ENCODE data around the gene EPS8.
"Not testable (repeated sequence)": the region's sequence is repeated elsewhere in the genome, so short reads cannot be mapped to it uniquely, and the experiment has no call there.

The EPS8 gene

GRCh38 chr12:15650399-15651128 lies 138.6 kb downstream of the EPS8 start:
- peak in 1 of 2 experiments; percentile 33 for DNase-seq (ENCODE audit: low read depth in 2 of 2)

DNA sequence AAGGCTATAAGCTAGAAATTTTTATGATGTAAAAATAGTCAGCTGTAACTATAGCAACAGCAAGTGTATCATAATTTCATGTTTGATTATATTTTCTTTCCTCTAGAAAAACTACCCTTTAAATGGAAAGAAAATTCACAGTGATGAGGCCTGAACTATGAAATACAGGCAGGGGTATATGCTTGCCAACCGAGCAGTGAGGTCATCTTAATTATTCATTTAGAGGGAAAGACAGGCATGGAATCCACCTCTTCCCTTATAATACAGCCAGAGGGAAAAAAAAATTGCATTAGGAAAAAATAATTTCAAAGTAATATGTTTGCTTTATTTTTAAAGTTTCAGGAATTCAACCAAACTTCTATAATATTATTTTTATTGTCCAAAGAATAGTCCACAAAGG lies 139.8 kb downstream of the EPS8 start:
- DNase-seq (ENCODE audit: low read depth in 2 of 2), result no peak

- no peak for DNase-seq (ENCODE audit: low read depth in 2 of 2)
Measured at GRCh38 chr12:15648558-15648957, 140.6 kb downstream of the EPS8 start.

DNA sequence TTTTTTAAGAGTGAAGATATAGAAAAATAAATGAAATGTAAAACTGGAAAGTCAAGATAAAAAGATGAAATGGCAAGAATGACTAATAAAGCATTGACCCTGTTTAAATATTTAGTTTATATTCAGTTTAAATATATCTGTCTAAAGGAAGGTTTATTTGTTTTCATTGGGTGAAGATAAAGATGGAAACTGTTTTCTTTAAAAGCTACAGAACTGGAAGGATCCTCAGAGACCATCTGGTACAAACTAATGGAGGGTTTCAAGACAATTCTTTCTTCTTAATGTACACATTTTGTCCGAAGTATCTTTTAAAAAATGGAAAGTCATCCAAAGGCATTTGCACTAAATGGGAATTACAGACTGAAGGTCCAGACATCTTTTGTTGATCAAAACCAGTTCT lies 142.6 kb downstream of the EPS8 start:
- no peak for DNase-seq (ENCODE audit: low read depth in 2 of 2)

GRCh38 chr12:15644700-15645099 lies 144.5 kb downstream of the EPS8 start:
- DNase-seq (ENCODE audit: low read depth in 2 of 2), result no peak

DNA sequence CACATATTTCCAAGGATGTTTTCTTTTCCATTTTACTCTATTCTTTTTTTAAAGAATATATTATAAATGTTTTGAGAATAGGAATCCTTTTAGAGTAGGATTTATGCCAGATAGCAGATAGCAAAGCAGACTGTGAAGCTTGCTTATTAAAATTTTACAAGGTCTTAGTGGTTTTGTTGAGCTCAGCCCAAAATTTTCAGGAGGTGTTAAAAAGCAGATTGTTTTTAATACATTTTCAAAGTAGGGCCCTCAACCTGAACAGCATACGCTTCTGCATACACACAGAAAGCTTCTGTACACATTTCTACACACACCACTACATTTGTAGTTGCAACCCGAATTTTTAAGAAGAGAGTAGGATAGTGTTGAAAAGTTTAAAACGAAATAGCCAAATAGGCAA lies 151.0 kb downstream of the EPS8 start:
- no peak for DNase-seq (ENCODE audit: low read depth in 2 of 2)

- DNase-seq (ENCODE audit: low read depth in 2 of 2), result no peak
Measured at GRCh38 chr12:15636060-15636890, 152.9 kb downstream of the EPS8 start.

- DNase-seq (ENCODE audit: low read depth in 2 of 2), result peak; percentile 60 to 66
Measured at GRCh38 chr12:15634010-15634683, 155.0 kb downstream of the EPS8 start.

DNA sequence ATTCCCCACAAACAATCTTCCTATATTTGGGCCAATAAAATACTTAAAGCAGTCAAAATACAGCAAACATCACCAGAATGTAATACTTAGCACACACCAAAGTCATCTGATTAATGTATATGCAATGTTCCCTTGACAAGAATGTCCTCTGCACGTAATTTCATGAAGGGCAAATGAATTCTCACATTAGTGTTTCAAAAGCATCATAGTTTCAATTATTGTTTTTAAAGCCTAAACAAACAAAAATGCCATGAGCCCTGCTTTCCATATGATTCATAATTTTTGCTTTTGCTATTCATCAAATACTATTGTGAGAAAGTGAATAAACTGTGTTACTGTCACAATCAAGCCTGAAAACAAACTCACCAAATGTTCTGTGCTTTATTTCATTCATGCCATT lies 156.0 kb downstream of the EPS8 start:
- DNase-seq (ENCODE audit: low read depth in 2 of 2), result no peak

DNA sequence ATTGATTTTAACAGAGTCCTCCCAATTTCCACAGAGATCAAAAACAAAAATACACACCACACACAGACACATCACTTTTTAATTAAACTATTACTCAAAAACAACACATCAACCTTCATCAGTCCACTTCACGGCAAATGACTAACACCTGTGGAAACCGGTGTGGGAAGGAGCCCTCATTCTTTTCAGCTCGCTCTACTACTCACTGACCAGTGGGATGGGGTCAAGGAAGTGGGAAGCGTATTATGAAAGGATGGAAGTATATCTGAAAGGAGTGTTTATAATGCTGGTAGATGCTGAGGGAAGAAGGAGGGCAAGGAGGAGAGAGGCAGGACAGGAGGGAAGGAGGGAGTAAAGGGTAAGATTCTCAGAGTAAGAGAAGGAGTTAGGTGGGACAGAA lies 156.5 kb downstream of the EPS8 start:
- DNase-seq (ENCODE audit: low read depth in 2 of 2), result no peak

GRCh38 chr12:15631007-15631715 lies 158.0 kb downstream of the EPS8 start:
- peak; percentile 12 to 24 for DNase-seq (ENCODE audit: low read depth in 2 of 2)

GRCh38 chr12:15629761-15630160 lies 159.4 kb downstream of the EPS8 start:
- peak; percentile 69 for DNase-seq (ENCODE audit: low read depth in 2 of 2)

- DNase-seq (ENCODE audit: low read depth in 2 of 2), result peak; percentile 83 to 84
Measured at GRCh38 chr12:15629108-15629507, 160.1 kb downstream of the EPS8 start.

DNA sequence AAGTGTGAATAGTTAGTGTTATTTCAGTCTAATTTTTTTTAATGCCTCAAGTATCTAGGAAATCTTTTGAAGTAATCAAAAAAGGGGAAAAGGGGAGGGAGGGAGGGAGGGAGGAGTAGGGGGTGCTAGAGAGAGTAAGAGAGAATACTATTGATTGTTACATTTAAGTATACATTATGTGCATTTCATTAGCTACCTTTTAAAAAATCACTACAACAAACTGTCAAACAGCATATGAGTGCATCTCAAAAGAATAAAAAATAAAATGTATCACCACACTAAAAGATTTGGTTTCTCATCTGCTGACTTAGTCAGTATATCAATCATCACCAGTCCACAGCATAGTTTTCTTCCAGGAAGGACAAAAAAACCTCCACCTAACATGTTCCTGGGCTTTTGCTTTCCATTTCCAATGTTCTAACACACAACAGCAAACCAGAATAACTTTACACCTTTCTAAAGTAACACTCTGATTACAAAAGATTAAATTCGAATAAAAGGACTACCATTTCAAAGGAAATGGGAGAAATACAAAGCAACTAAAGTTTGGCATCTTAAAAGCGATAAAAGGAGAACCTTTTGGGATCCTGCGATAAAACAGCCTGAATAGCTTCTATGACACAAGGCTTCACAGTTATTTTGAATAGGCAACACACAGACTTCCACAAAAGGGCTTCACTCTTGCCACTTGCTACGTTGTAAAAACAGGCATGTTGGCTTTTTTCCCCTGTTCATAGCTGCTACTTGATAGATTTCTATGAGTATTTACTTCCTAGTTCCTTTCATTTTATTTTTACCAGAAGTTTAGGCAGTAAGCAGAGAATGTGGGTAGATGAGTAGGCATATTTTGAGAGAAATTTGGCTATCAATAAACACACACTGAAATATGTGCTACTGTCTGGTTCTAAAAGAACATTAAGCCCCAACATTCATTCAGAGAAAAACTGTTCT lies 160.9 kb downstream of the EPS8 start:
- DNase-seq (ENCODE audit: low read depth in 2 of 2), result peak; percentile 29 to 40

- DNase-seq (ENCODE audit: low read depth in 2 of 2), result no peak
Measured at GRCh38 chr12:15625075-15625474, 164.1 kb downstream of the EPS8 start.

- no peak for DNase-seq (ENCODE audit: low read depth in 2 of 2)
Measured at GRCh38 chr12:15620741-15621539, 168.2 kb downstream of the EPS8 start.

DNA sequence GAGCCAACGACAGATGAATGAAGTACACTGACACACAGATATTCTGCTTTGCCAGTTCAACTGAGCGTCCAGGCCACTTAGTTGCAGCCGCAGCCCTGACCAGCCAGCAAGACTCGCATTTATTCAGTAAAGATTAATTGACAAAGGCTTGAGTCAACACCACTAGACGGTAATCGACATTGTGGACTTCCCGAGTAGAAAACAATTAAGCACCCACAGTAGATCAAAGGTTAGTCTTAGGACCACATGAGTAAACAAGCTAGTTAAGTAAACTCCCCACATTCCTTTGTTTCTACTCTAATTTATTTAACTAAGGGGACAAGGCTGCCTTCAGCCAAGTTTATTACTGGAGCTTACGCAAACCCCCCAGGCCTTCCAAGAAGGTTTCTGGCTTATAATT lies 172.7 kb downstream of the EPS8 start:
- not testable (repeated sequence) for DNase-seq (ENCODE audit: low read depth in 2 of 2)

DNA sequence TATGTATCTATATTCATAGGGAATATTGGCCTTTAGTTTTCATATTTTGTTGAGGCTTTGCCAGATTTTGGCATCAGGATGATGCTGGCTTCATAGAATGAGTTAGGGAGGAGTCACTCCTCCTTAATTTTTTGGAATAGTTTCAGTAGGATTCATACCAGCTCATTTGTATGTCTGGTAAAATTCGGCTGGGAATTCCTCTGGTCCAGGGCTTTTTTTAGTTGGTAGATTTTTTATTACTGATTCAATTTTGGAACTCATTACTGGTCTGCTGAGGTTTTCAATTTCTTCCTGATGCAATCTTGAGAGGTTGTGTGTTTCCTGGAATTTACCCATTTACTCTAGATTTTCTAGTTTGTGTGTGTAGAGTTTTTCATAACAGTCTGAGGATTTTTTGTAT lies 175.2 kb downstream of the EPS8 start:
- peak; percentile 54 to 58 for DNase-seq (ENCODE audit: low read depth in 2 of 2)

DNA sequence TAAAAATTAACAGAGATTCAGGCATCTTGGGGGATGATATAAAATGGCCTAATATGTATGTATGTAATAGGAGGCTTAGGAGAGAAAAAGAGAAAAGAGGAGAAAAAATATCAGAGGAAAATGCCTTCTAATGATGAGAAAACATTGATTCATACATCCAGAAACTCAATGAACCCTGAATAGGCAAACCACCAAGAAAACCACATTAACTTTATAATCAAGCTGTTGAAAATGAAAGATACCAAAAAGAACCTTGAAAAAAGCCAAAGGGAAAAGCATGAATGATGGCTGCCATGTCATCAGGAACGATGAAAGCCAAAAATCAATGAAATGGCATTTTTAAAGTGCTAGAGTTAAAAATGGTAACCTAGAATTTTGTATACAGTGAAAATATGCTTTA lies 180.2 kb downstream of the EPS8 start:
- DNase-seq (ENCODE audit: low read depth in 2 of 2), result no peak

DNA sequence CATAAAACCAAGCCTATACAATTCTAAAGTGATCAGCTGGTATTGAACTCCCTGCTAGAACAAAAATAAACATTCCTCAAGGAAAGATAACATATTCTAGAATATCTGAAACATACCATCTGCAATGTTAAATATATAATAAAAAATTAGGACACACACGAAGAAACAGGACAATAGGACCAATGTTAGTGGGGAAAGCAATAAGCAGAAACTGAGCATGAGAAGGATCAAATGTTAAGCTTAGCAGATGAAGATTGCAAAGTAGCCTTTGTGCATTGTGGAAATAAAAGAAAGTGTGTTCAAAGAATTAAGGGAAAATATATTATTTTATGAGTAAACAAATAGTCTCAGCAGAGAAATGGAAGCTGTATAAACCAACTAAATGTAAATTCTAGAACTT lies 180.8 kb downstream of the EPS8 start:
- DNase-seq (ENCODE audit: low read depth in 2 of 2), result no peak

Measured in fibroblast of skin of left quadriceps (primary cell).